Esophagus squamous epithelium (tissue), 4 donors: ENCODE results near the gene LGI4.

ENCODE experiments used
- POLR2A ChIP-seq, 4 donors: fragments of 450-650 bp; IDR thresholded peaks; one replicate each; pipeline ENCODE4 v1.6.1; 2017; ENCODE audit warnings: antibody characterized with exemption in 4 of 4, mild to moderate bottlenecking in 4 of 4, moderate library complexity in 3 of 4
- TF ChIP-seq, protein P1 (sequence below), 6 experiments: fragments of 450-650 bp in 4 of 6; fragments of 200-600 bp in 2 of 6; sonication (generic) in 2 of 6; IDR thresholded peaks; one replicate each; pipeline ENCODE4 v1.5.1; 2016 to 2019; ENCODE audit warnings: antibody characterized with exemption in 6 of 6, mild to moderate bottlenecking in 4 of 6, moderate library complexity in 4 of 6

DNA sequence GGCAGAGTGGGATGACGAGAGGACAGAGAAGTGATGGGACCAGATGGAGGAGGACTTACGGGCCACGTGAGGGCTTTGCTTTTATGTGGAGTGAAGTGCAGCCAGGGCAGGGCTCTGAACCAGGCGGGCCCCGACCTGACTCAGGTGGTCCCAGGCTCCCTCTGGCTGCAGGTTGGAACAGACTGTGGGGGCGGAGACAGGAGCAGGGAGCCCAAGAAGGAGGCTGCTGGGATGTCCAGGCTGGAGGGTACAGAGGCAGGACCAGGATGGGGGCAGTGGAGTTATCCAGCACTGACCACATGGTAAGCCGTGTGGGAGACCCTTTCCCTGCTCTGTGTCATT lies 21.8 kb upstream of the LGI4 start:
- no peak for TF ChIP-seq POLR2A (IDR thresholded peaks at IDR 0.05)
- TF ChIP-seq, protein P1, sequence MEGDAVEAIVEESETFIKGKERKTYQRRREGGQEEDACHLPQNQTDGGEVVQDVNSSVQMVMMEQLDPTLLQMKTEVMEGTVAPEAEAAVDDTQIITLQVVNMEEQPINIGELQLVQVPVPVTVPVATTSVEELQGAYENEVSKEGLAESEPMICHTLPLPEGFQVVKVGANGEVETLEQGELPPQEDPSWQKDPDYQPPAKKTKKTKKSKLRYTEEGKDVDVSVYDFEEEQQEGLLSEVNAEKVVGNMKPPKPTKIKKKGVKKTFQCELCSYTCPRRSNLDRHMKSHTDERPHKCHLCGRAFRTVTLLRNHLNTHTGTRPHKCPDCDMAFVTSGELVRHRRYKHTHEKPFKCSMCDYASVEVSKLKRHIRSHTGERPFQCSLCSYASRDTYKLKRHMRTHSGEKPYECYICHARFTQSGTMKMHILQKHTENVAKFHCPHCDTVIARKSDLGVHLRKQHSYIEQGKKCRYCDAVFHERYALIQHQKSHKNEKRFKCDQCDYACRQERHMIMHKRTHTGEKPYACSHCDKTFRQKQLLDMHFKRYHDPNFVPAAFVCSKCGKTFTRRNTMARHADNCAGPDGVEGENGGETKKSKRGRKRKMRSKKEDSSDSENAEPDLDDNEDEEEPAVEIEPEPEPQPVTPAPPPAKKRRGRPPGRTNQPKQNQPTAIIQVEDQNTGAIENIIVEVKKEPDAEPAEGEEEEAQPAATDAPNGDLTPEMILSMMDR (IDR thresholded peaks at IDR 0.05), result no peak
